ENCODE data around the gene SGMS2. TPM values are rescaled to one million over a fixed set of nuclear protein-coding genes. Genes with fewer than 3 reads are reported as not detected.

The SGMS2 gene
- total RNA-seq, result 34.6 TPM

DNA sequence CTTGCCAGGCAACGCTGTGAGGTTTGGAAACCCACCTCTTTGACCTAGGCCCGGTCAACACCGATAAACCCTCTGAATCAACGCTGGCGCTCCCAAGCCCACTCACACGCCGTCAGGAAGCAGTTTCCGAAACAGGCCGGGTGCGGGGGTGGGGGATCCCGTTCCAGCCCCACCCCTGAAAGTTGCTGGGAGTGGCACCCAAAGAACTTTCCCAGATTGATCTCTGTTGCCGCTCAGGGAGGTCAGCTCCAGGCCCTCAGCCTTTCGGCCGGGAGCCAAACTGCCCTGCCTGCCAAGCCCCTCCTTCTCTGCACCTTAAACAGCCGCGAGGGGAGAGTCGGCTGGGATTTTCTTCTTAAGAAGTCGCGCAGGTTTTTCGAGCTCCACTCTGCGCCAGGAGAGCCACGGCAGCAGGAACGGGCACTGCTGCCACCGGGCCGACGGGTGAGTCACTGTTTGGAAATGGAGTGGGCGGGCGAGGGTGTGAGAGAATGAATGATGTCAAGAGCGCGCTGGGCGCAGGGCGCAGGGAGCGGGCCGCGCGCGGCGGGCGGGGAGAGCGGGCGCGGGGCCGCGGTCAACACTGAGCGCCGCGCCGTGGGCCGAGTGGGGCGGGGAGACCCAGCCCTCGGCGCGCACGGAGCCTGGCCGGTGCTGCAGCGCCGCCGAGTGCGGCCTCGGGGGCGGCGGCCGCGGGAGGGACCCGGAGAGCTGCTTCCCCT lies at the start of gene SGMS2:
Gene SGMS2, plus strand, starts transcription at position 583 of the 722 bp plus-strand sequence. CDS start 70,622 bp downstream, outside the sequence.

DNA sequence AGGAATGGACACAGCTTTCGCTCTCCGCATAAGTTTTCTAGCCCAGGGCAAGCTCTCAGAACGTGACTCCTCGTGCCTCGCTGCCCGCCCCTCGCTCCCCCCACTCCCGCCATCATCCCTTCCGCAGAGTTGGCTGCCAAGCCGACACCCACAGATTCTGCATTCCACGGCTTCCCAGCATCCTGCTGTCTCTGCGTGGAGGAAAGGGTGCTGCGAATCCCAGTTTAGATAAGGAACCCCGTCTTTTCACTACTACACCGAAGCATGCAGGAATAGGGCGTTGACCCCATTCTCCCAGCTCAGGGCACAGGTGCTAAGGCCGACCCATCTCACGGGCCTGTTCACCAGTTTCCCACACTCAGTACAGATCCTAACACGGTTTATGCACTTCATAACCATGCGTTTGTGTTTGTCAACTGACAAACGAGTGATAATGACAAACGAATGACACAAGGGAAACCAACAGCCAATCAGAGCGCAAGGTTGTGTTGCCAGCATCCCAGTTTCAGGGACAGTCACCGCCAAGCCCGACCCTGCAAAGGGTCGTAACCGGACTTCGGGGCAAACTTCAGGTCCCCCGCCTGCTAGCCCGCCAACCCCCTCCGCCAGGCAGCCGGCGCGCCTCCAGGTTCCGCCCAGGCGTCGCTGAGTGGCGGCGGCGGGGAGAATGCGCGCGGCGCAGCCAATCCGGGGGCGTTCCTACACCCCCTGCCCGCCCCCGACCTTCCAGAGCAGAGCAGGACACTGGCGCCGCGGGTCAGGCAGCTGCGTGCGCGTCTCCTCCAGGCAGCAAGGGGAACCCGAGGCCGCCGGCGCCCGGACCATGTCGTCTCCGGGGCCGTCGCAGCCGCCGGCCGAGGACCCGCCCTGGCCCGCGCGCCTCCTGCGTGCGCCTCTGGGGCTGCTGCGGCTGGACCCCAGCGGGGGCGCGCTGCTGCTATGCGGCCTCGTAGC lies 106.4 kb downstream of the SGMS2 start, which contains the start of gene CYP2U1:
Gene CYP2U1, plus strand, starts transcription at position 729 of the 954 bp plus-strand sequence. Its CDS starts 95 bp downstream, at position 824.

Other genes with a start within 250 kb of the SGMS2 start
- gene PAPSS1, start 104.7 kb upstream of the SGMS2 start, total RNA-seq, result 72.8 TPM
- 13.5 TPM for gene CYP2U1, start 106.6 kb downstream of the SGMS2 start, total RNA-seq
- gene HADH, start 165.0 kb downstream of the SGMS2 start, total RNA-seq, result 39.7 TPM